Kasumi-1 (cell line): ENCODE measurements around the gene MARK3.

Experiments used
- DNase-seq, 2 experiments: peaks; one replicate each; lab custom pipeline; 2025; lab: John Stamatoyannopoulos, UW

Gene MARK3

GRCh38 chr14:103367995-103368394 is 17.2 kb upstream of the MARK3 start:
- DNase-seq, result no peak

- DNase-seq, result no peak
These were observed 15.1 kb upstream of the MARK3 start for GRCh38 chr14:103370087-103370486.

DNA sequence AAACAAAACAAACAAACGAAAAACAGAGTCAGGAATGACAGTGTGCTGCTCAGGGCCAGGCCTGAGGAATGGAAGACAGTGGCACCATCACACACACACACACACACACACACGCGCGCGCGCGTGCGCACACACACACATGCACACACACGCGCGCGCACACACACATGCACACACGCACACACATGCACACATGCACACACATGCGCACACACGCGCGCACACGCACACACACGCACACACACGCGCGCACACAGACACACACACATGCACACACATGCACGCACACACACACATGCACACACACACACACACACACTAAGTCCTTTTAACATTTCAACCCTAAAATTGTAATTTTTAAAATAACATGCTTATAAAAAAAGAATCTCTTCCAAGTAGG is 13.2 kb upstream of the MARK3 start:
- DNase-seq, result no peak

- DNase-seq, result no peak
These were observed 12.5 kb upstream of the MARK3 start for GRCh38 chr14:103372552-103373304.

DNA sequence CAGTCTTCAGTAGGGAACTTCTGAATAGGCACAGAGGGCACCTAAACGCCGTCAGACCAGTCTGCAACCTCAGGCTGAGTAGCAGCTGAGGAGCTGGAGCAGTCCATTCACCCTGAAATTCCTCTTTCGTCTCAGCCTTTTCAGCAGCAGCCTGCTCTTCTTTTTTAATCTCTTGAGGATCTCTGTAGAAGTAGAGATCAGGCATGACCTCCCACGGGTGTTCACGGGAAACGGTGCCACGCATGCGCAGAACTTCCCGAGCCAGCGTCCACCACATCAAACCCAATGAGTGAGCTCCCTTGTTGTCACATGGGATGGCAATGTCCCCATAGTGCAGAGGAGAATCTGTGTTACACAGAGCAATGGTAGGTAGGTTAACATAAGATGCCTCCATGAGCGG is 11.1 kb upstream of the MARK3 start:
- DNase-seq, result no peak

DNA sequence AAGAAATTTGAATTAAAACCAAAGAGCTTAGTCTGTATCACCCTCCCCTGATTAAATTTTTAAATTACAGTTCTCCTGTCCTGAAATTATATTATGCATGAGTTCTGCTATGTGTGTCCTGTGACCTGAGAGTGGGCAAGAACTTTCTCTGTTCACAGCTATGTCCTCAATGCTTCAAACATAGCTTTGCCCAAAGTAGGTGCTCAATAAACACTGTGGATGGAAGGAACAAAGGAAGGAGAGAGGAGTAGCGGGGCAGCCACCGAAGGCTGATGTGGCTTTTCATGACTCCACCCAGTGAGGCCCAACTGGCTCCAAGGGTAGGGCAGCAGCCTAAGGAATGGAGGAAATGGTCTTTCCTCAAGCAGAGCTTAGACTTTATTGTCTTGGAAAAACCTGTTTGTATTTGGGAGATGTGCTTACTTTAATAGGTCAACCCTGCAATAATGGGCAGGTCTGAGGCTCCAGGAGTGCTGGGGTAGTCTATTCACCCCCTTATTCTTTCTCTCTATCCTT is 7.6 kb upstream of the MARK3 start:
- DNase-seq, result no peak

GRCh38 chr14:103378038-103378854 is 7.0 kb upstream of the MARK3 start:
- DNase-seq, result no peak

GRCh38 chr14:103380719-103381377 is 4.4 kb upstream of the MARK3 start:
- DNase-seq, result peak; percentile 34 to 39

- peak; percentile 30 to 35 for DNase-seq
These were observed 2.8 kb upstream of the MARK3 start for GRCh38 chr14:103382376-103382775.

GRCh38 chr14:103384450-103385151 is 614 bp upstream of the MARK3 start:
- DNase-seq, result peak in 1 of 2 experiments; percentile 14

DNA sequence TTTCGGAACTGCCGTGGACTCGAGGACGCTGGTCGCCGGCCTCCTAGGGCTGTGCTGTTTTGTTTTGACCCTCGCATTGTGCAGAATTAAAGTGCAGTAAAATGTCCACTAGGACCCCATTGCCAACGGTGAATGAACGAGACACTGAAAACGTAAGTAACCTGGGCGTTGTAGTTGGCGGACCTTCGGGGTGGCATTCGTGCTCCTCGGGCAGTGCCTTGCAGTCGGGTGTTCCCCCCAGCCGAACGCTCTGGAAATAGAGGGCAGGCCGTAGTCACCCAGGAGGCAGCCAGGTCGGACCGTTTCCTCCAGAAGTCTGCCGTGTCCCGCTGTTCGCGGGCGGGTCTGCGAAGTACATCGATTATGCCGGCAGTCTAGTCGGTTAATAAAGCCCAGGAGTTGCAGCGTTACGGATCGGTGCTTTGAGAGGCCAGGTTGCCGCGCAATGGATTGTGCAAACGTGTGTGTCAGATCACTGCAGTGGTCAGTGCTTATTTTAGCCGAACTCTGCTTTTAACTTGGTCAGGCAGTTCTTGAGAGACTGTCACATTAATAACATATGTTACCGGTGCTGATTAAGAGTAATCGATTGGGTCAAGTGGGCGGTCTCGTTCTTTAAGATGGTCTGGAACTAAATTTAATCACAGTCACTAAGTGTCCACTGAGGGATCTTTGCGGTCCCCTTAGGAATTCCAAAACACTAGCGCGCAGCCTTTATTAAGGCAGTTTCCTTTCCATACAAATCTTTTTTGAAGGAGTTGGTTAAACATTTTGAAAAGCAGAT is 906 bp downstream of the MARK3 start:
- DNase-seq, result peak; percentile 14 to 28

DNA sequence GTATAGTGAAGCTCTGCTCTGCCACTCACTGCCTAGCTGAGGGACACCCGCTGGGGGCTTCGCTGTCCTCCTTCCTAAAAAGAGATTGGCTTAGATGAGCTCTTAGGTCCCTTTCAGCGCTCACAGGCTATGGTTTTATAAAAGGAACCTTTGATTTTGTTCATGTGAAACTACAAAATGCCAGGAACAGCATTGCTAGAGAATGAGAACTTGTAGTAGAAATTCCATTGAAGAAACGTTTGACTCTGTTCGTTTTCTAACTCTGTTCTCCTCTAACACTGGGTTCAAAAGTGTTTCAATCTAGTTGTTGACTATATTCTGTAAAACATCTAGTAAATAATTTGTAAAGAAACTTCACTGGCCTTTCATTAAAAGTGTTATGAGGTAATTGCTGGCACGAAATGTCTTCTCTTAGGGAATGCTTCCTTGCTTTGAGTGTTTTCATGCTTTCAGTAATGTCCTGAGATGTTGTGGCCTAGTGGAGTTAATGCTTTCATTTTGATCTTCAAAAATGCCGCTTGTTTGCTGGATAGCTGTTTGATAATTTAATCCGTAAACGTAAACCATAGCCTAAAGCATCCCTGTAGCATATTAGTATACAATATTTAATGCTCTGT is 1.6 kb downstream of the MARK3 start:
- DNase-seq, result peak in 1 of 2 experiments; percentile 27

GRCh38 chr14:103388664-103389063 is 3.4 kb downstream of the MARK3 start:
- no peak for DNase-seq

- DNase-seq, result no peak
These were observed 5.4 kb downstream of the MARK3 start for GRCh38 chr14:103390605-103391004.

- DNase-seq, result peak; percentile 79 to 89
These were observed 5.8 kb downstream of the MARK3 start for GRCh38 chr14:103391048-103391447.

DNA sequence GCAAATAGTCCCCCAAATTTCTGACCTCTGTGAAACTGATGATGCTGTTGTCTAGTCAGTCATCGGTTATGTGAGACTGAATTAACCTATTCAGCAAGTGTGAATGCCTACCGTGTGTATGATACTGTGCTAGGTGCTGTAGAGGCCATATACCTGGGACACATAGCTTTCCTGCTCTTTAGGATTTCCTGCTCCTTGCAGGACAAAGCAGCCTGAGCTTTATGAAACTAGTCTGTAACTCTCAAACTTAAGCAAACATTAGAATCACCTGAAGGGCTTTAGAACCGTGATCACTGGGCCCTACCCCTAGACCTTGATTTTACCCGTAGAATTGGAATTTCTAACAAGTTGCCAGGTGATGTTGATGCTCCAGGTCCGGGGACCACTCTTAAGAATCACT is 6.9 kb downstream of the MARK3 start:
- no peak for DNase-seq

DNA sequence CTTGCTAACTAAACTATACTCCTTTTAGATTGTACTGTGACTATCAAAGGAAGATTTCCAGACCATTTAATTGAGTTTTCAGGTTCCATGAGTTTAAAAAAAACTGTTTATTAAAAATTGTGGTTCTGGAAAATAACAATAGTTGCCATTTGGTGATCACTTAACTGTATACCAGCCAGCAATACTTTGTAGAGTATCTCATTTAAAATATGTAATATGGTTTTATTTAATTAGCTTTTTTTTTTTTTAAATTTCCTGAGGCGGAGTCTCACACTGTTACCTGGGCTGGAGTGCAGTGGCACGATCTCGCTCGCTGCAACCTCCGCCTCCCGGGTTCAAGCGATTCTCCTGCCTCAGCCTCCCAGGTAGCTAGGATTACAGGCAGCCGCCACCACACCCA is 7.4 kb downstream of the MARK3 start:
- no peak for DNase-seq

DNA sequence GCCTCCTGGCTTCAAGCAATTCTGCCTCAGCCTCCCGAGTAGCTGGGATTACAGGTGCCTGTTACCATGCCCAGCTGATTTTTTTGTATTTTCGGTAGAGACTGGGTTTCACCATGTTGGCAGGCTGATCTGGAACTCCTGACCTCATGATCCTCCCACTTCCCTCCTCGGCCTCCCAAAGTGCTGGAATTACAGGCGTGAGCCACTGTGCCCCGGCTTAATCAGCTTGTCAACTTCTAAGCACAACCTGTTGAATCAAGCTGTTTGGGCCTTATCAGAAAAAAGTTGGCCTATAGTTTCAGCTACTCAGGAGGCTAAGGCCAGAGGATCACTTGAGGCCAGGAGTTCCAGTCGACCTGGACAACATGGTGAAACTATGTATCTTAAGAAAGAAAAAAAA is 7.9 kb downstream of the MARK3 start:
- DNase-seq, result no peak

DNA sequence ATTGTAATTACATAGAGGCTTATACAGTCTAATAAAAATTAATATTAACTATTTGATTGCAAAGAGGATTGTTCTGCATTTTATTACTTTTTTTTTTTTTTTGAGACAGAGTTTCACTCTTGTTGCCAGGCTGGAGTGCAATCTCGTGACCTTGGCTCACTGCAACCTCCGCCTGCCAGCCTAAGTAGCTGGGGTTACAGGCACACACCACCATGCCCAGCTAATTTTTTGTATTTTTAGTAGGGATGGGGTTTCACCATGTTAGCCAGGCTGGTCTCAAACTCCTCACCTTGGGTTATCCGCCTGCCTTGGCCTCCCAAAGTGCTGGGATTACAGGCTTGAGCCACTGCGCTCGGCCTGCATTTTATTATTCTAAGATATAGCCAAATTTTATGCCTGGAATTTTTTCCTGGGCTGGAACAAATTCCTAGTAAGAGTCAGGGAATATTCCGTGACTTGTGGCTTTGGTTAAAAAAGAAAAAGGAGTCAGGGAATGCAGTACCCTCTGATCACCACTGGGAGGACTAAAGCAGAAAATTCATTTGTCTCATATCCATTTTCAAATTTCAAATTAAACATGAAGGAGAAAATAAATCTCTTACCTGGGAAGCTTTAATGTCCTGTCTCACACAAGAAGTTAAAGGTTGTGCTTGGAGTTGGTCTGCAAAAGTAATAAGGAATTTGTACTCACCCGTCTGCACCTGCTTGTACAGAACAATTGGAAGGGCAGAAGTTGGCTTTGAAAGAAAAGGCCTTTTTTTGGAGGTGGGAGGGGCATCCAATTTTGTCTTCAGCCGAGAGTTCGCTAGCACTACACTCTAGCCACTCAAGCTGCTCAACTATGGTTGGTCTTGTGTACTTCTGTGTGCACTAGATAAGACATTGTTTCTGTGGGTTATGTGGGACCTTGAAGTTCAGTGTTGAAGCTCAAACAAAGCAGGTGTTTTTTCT is 8.7 kb downstream of the MARK3 start:
- DNase-seq, result peak; percentile 40 to 58

DNA sequence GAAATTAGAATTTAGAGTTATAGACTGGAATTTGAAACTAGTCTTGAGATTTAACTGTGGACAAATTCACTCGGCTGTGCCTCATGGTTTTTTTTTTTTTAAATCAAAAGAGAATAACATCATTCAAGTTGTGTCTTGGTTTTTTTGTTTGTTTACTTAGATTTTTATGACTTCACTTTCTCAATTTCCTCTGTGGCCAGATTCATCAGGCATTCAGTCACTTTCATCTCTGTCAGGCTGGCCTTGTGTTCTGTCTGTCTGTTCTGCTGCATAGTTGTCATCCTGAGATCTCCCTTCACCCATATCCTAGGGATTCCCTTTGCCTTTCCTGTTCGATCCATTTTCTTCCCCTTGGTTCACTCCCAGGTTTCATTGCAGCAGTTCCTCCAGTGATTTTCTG is 10.0 kb downstream of the MARK3 start:
- no peak for DNase-seq
